ENCODE measurements around the gene UTP15.

- TF ChIP-seq CTCF (IDR thresholded peaks at IDR 0.05) (peak; percentile 79 to 99 (median 90)), POLR2A (IDR thresholded peaks at IDR 0.05) (no peak)
Measured at GRCh38 chr5:73591102-73591695, 25.7 kb downstream of the UTP15 start.

Data from esophagus squamous epithelium (tissue), 4 donors.